ENCODE results near the gene ROPN1.
"Not testable (repeated sequence)": the region's sequence is repeated elsewhere in the genome, so short reads cannot be mapped to it uniquely, and the experiment has no call there.

Gene ROPN1

DNA sequence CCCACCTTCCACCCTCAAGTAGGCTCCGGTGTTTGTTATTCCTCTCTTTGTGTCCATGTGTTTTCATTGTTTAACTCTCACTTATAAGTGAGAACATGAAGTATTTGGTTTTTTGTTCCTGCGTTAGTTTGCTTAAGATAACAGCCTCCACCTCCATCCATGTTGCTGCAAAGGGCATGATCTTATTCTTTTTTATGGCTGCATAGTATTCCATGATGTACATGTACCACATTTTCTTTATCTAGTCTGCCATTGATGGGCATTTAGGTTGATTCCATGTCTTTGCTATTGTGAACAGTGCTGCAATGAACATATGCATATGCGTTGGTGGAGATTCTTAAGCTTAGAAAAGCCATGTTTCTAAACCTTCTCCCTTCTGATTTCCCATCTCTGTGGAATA, 44.3 kb upstream of the ROPN1 start:
- POLR2A ChIA-PET; H3K27ac ChIP-seq (ENCODE audit: extremely low read depth, low read depth, low read length); H3K4me3 ChIP-seq (ENCODE audit: low read depth, low read length); H3K9me3 ChIP-seq (ENCODE audit: control insufficient read depth, insufficient read depth, low read depth, low read length); H3K36me3 ChIP-seq (ENCODE audit: control insufficient read depth in 2 of 2, insufficient read depth in 1 of 2, low read length in 2 of 2); H3K4me1 ChIP-seq (ENCODE audit: control insufficient read depth, insufficient read depth, low read length): not testable (repeated sequence)
- peak; percentile 82 for TF ChIP-seq ZNF146 (tag by site-specific recombination; IDR thresholded peaks at IDR 0.05)
- CTCF ChIA-PET: interaction anchor here (0.7 kb wide), 1 partner anchor 44 kb away, joined by 4 read pairs; no protein-coding TSS in a partner anchor

- ChIA-PET POLR2A (no interaction called here), CTCF (interaction anchor here (0.6 to 1.7 kb wide), 3 partner anchors 230 to 437 kb away, joined by 3 to 7 read pairs (median 4); no protein-coding TSS in a partner anchor)
- H3K4me1 ChIP-seq (ENCODE audit: control insufficient read depth, insufficient read depth, low read length): no peaks in the 10 kb centered on the region
- H3K9me3 ChIP-seq (ENCODE audit: control insufficient read depth, insufficient read depth, low read depth, low read length): no peaks in the 10 kb centered on the region
- H3K27ac ChIP-seq (ENCODE audit: extremely low read depth, low read depth, low read length): no peak overlapping the region
- no peak overlapping the region for H3K4me3 ChIP-seq (ENCODE audit: low read depth, low read length)
- no peaks in the 10 kb centered on the region for H3K36me3 ChIP-seq (ENCODE audit: control insufficient read depth in 2 of 2, insufficient read depth in 1 of 2, low read length in 2 of 2)
- no peak for TF ChIP-seq ZNF501 (tag by site-specific recombination; IDR thresholded peaks at IDR 0.05)
- no peak for TF ChIP-seq ZNF155 (tag by site-specific recombination; IDR thresholded peaks at IDR 0.05)
- TF ChIP-seq, protein P1, sequence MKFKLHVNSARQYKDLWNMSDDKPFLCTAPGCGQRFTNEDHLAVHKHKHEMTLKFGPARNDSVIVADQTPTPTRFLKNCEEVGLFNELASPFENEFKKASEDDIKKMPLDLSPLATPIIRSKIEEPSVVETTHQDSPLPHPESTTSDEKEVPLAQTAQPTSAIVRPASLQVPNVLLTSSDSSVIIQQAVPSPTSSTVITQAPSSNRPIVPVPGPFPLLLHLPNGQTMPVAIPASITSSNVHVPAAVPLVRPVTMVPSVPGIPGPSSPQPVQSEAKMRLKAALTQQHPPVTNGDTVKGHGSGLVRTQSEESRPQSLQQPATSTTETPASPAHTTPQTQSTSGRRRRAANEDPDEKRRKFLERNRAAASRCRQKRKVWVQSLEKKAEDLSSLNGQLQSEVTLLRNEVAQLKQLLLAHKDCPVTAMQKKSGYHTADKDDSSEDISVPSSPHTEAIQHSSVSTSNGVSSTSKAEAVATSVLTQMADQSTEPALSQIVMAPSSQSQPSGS (tag by site-specific recombination; IDR thresholded peaks at IDR 0.05; ENCODE audit: low read depth): no peak
- no peak for TF ChIP-seq ZNF629 (tag by site-specific recombination; IDR thresholded peaks at IDR 0.05)
These were observed 43.7 kb upstream of the ROPN1 start for GRCh38 chr3:124035463-124036121.

- H3K4me1 ChIP-seq (ENCODE audit: control insufficient read depth, insufficient read depth, low read length): no peaks in the 10 kb centered on the region
- H3K9me3 ChIP-seq (ENCODE audit: control insufficient read depth, insufficient read depth, low read depth, low read length): no peaks in the 10 kb centered on the region
- ChIA-PET CTCF (interaction anchor here (0.6 to 1.7 kb wide), 4 partner anchors 19 to 438 kb away, joined by 3 to 7 read pairs (median 4); no protein-coding TSS in a partner anchor), POLR2A (no interaction called here)
- H3K36me3 ChIP-seq (ENCODE audit: control insufficient read depth in 2 of 2, insufficient read depth in 1 of 2, low read length in 2 of 2): no peaks in the 10 kb centered on the region
- TF ChIP-seq ZIC2 (tag by site-specific recombination; IDR thresholded peaks at IDR 0.05) (no peak), INSM2 (tag by site-specific recombination; IDR thresholded peaks at IDR 0.05) (no peak), ZNF221 (tag by site-specific recombination; IDR thresholded peaks at IDR 0.05; ENCODE audit: borderline replicate concordance) (no peak), ZFP37 (tag by site-specific recombination; IDR thresholded peaks at IDR 0.05) (no peak), GLIS1 (tag by site-specific recombination; IDR thresholded peaks at IDR 0.05) (peak; percentile 60)
- no peak overlapping the region for H3K27ac ChIP-seq (ENCODE audit: extremely low read depth, low read depth, low read length)
- H3K4me3 ChIP-seq (ENCODE audit: low read depth, low read length): no peak overlapping the region
These were observed 42.9 kb upstream of the ROPN1 start for GRCh38 chr3:124034844-124035152.

- no peaks in the 10 kb centered on the region for H3K4me1 ChIP-seq (ENCODE audit: control insufficient read depth, insufficient read depth, low read length)
- H3K4me3 ChIP-seq (ENCODE audit: low read depth, low read length): peak overlapping the region; percentile 79
- ChIA-PET POLR2A (interaction anchor here (1.0 to 1.3 kb wide), 2 partner anchors 522 to 525 kb away, joined by 3 to 4 read pairs; no protein-coding TSS in a partner anchor), CTCF (interaction anchor here (0.6 to 1.9 kb wide), 7 partner anchors 13 to 434 kb away, joined by 3 to 8 read pairs (median 5); no protein-coding TSS in a partner anchor)
- H3K36me3 ChIP-seq (ENCODE audit: control insufficient read depth in 2 of 2, insufficient read depth in 1 of 2, low read length in 2 of 2): no peaks in the 10 kb centered on the region
- H3K27ac ChIP-seq (ENCODE audit: extremely low read depth, low read depth, low read length): peak overlapping the region; percentile 62; the same call in 1 of the 2 replicates
- H3K9me3 ChIP-seq (ENCODE audit: control insufficient read depth, insufficient read depth, low read depth, low read length): no peaks in the 10 kb centered on the region
- TF ChIP-seq ZIC2 (tag by site-specific recombination; IDR thresholded peaks at IDR 0.05): peak; percentile 87
- peak; percentile 76 for TF ChIP-seq ZBTB20 (tag by site-specific recombination; IDR thresholded peaks at IDR 0.05)
- TF ChIP-seq ZNF777 (tag by site-specific recombination; IDR thresholded peaks at IDR 0.05; ENCODE audit: borderline replicate concordance): peak; percentile 0; the same call in 1 of the 2 replicates
- TF ChIP-seq GLIS2 (tag by site-specific recombination; IDR thresholded peaks at IDR 0.05): peak; percentile 61
- TF ChIP-seq SCRT2 (tag by site-specific recombination; IDR thresholded peaks at IDR 0.05): peak; percentile 77
- TF ChIP-seq ZNF544 (tag by site-specific recombination; IDR thresholded peaks at IDR 0.05): no peak
- TF ChIP-seq, protein P2, sequence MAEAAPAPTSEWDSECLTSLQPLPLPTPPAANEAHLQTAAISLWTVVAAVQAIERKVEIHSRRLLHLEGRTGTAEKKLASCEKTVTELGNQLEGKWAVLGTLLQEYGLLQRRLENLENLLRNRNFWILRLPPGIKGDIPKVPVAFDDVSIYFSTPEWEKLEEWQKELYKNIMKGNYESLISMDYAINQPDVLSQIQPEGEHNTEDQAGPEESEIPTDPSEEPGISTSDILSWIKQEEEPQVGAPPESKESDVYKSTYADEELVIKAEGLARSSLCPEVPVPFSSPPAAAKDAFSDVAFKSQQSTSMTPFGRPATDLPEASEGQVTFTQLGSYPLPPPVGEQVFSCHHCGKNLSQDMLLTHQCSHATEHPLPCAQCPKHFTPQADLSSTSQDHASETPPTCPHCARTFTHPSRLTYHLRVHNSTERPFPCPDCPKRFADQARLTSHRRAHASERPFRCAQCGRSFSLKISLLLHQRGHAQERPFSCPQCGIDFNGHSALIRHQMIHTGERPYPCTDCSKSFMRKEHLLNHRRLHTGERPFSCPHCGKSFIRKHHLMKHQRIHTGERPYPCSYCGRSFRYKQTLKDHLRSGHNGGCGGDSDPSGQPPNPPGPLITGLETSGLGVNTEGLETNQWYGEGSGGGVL (tag by site-specific recombination; IDR thresholded peaks at IDR 0.05): peak; percentile 38; the same call in 1 of the 2 replicates
- 0 out of 2 replicates have a peak, but pooled peaks have one; percentile 33 for TF ChIP-seq ZNF561 (tag by site-specific recombination; IDR thresholded peaks at IDR 0.05; ENCODE audit: borderline replicate concordance)
- peak; percentile 67 for TF ChIP-seq SP3 (tag by site-specific recombination; IDR thresholded peaks at IDR 0.05)
- peak; percentile 29; the same call in 1 of the 2 replicates for TF ChIP-seq ZFHX2 (tag by site-specific recombination; conservative IDR thresholded peaks at IDR 0.05)
- 0 out of 2 replicates have a peak, but pooled peaks have one; percentile 3 for TF ChIP-seq KLF9 (tag by site-specific recombination; IDR thresholded peaks at IDR 0.05; ENCODE audit: low read depth)
These were observed 42.3 kb upstream of the ROPN1 start for GRCh38 chr3:124034016-124034843.
